BJ (cell line): Measurements from ENCODE around the gene ITPKC. TPM values are rescaled to one million over a fixed set of nuclear protein-coding genes. Genes with fewer than 3 reads are reported as not detected.

Source experiments
- CTCF ChIA-PET: fragments of 350-600 bp; formaldehyde crosslinking; extraction: SDS; loops from one replicate; lab custom pipeline; 2021; ENCODE audit warnings: antibody characterized with exemption, inconsistent platforms; lab: Yijun Ruan, JAX
- POLR2A ChIA-PET: fragments of 300-600 bp; sonication (Branson Sonifier 250); formaldehyde crosslinking; extraction: SDS; loops from one replicate; lab custom pipeline; 2021; ENCODE audit warnings: antibody characterized with exemption; lab: Charles Lee
- DNase-seq: peaks from one replicate; pipeline ENCODE4 v3.0.0-alpha.2; 2011; ENCODE audit warnings: low read depth
- H3K27me3 ChIP-seq: 2 replicates; pipeline ENCODE4 v1.6.0; 2011; ENCODE audit warnings: low read length; ENCODE audit not compliant: control insufficient read depth, insufficient read depth
- H3K36me3 ChIP-seq: 2 replicates; pipeline ENCODE4 v1.5.1; 2011; ENCODE audit warnings: low read length; ENCODE audit not compliant: control insufficient read depth, insufficient read depth
- H3K4me3 ChIP-seq: 2 replicates; pipeline ENCODE4 v1.5.1; 2011; ENCODE audit warnings: low read depth, mild to moderate bottlenecking, control low read depth, low read length
- polyA plus RNA-seq: library from polyadenylated mRNA; depleted of rRNA; stranded (reverse); fragments of >200 nt; gene quantifications from 2 replicates; pipeline ENCODE4 v1.2.3, GENCODE V29; 2011
- TF ChIP-seq, protein P1 (sequence below): IDR thresholded peaks from 2 replicates; pipeline ENCODE4 v1.5.1; 2011; ENCODE audit warnings: low read depth, mild to moderate bottlenecking, control low read depth, inconsistent platforms, low read length, moderate library complexity; ENCODE audit not compliant: insufficient read depth

The ITPKC gene
- polyA plus RNA-seq, 1 experiment, result 11.9 TPM

GRCh38 chr19:40718774-40719391 is 2.0 kb downstream of the ITPKC start:
- DNase-seq, result no peak

GRCh38 chr19:40719414-40719894 is 2.5 kb downstream of the ITPKC start:
- CTCF ChIA-PET, result interaction anchor here (0.8 kb wide), 1 partner anchor 17 kb away, joined by 3 read pairs; no protein-coding TSS in a partner anchor
- POLR2A ChIA-PET, result no interaction called here
- DNase-seq, result no peak

More at GRCh38 chr19:40718774-40719391, 2.0 kb downstream of the ITPKC start:
- TF ChIP-seq, protein P1, sequence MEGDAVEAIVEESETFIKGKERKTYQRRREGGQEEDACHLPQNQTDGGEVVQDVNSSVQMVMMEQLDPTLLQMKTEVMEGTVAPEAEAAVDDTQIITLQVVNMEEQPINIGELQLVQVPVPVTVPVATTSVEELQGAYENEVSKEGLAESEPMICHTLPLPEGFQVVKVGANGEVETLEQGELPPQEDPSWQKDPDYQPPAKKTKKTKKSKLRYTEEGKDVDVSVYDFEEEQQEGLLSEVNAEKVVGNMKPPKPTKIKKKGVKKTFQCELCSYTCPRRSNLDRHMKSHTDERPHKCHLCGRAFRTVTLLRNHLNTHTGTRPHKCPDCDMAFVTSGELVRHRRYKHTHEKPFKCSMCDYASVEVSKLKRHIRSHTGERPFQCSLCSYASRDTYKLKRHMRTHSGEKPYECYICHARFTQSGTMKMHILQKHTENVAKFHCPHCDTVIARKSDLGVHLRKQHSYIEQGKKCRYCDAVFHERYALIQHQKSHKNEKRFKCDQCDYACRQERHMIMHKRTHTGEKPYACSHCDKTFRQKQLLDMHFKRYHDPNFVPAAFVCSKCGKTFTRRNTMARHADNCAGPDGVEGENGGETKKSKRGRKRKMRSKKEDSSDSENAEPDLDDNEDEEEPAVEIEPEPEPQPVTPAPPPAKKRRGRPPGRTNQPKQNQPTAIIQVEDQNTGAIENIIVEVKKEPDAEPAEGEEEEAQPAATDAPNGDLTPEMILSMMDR, result no peak
- Histone ChIP-seq H3K4me3 (peak overlapping the region; percentile 70), H3K27me3 (no peaks in the 10 kb centered on the region), H3K36me3 (no peaks in the 10 kb centered on the region; the same call in none of the 2 replicates)
- POLR2A ChIA-PET, result no interaction called here
- CTCF ChIA-PET, result interaction anchor here (0.8 kb wide), 2 partner anchors 9 to 17 kb away, joined by 3 read pairs; no protein-coding TSS in a partner anchor

DNA sequence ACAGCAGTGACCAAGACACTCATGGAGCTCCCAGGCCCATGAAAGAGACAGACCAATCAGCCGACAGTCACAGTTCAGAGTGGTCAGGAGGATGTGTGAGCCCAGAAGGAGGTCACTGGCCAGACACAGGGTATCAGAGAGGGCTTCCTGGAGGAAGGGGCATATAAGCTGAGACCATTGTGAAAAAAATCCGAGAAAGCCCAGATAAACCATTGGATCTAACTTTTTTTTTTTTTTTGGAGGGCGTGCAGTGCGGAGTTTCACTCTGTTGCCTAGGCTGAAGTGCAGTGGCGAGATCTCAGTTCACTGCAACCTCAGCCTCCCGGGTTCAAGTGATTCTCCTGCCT is 4.2 kb downstream of the ITPKC start:
- no peak for DNase-seq
- Histone ChIP-seq H3K36me3 (peaks cover 11% of the 10 kb centered on the region), H3K27me3 (no peaks in the 10 kb centered on the region), H3K4me3 (no peak overlapping the region)
- ChIA-PET CTCF (interaction anchor here (0.6 to 0.8 kb wide), 3 partner anchors 77 to 1132 kb away, joined by 3 to 4 read pairs (median 3); no protein-coding TSS in a partner anchor), POLR2A (no interaction called here)
- TF ChIP-seq, protein P1, result no peak

More at GRCh38 chr19:40719414-40719894, 2.5 kb downstream of the ITPKC start:
- peak overlapping the region; percentile 70 for H3K4me3 ChIP-seq
- TF ChIP-seq, protein P1, result no peak
- H3K27me3 ChIP-seq, result no peaks in the 10 kb centered on the region
- H3K36me3 ChIP-seq, result peaks cover 5% of the 10 kb centered on the region

DNA sequence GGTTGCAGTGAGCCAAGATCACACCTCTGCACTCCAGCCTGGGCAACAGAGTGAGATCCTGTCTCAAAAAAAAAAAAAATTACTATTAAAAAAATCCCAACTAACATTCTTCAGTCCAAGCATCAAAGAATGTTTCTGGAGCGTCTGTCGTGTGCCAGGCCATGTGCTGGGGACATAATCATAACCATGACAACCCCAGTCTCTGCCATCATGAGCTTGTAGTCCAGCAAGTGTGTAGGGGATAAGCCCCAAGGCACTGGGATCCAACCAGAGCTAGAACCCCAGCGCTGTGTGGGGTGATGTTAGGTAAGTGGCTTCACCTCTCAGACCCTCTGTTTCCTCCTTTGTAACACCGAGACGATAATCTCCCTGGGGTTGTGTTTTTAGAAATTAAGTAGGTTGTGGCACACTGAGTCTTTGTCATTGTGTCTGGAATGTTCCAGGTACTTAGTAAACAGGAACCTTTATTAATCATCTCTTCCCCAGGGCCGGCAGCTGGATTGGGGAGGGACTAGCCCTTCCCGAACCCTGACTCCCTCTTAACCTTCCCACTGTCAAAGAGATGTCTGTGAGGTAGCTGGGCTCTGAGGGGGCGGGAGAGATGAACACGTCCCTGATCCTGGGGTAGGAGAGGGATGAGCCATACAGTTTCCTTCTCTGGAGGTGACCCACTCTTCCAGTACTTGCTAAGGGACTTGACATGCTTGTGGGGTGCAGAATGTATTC is 5.2 kb downstream of the ITPKC start:
- CTCF ChIA-PET, result interaction anchor here (0.6 to 1.5 kb wide), 5 partner anchors 22 to 96 kb away, joined by 3 to 5 read pairs (median 3); no protein-coding TSS in a partner anchor
- Histone ChIP-seq H3K27me3 (no peaks in the 10 kb centered on the region), H3K36me3 (peaks cover 13% of the 10 kb centered on the region), H3K4me3 (no peak overlapping the region)
- TF ChIP-seq, protein P1, result no peak
- POLR2A ChIA-PET, result no interaction called here
- DNase-seq, result no peak

- ChIA-PET POLR2A (no interaction called here), CTCF (interaction anchor here (1.5 kb wide), 1 partner anchor 31 kb away, joined by 4 read pairs; no protein-coding TSS in a partner anchor)
- Histone ChIP-seq H3K4me3 (no peak overlapping the region), H3K27me3 (no peaks in the 10 kb centered on the region), H3K36me3 (peaks cover 17% of the 10 kb centered on the region)
- DNase-seq, result no peak
- TF ChIP-seq, protein P1, result no peak
These were observed 6.8 kb downstream of the ITPKC start for GRCh38 chr19:40723661-40724254.
